Measurements from ENCODE around the gene SCN3A.

- TF ChIP-seq, protein P1, sequence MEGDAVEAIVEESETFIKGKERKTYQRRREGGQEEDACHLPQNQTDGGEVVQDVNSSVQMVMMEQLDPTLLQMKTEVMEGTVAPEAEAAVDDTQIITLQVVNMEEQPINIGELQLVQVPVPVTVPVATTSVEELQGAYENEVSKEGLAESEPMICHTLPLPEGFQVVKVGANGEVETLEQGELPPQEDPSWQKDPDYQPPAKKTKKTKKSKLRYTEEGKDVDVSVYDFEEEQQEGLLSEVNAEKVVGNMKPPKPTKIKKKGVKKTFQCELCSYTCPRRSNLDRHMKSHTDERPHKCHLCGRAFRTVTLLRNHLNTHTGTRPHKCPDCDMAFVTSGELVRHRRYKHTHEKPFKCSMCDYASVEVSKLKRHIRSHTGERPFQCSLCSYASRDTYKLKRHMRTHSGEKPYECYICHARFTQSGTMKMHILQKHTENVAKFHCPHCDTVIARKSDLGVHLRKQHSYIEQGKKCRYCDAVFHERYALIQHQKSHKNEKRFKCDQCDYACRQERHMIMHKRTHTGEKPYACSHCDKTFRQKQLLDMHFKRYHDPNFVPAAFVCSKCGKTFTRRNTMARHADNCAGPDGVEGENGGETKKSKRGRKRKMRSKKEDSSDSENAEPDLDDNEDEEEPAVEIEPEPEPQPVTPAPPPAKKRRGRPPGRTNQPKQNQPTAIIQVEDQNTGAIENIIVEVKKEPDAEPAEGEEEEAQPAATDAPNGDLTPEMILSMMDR (IDR thresholded peaks at IDR 0.05 in 8 of 11, conservative IDR thresholded peaks at IDR 0.05 in 3 of 11) = no peak
- TF ChIP-seq POLR2AphosphoS5 (IDR thresholded peaks at IDR 0.05) (no peak), POLR2A (IDR thresholded peaks at IDR 0.05) (no peak)
Observed at GRCh38 chr2:165110394-165110793, 93.5 kb downstream of the SCN3A start.

Measured in spleen (tissue), 7 donors.